Measurements from ENCODE around the gene GRM5.

Gene GRM5

DNA sequence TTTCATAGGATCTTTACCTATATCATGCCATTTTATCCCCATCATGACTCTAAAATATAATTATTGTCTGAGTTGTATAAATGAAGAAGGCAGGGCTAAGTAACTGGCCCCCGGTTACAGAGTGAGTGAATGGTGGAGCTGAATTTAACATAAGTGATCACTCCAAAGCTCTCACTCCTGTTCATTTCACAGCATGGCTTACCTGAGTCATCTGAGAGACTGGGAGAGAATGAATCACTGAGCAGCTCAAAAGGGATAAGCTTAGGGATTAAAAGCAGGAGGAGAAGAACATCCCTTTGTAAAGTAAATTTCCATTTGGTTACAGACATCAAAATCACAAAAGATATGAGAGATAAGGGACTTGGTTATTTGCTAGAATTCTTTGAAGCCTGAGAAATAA is 434.3 kb downstream of the GRM5 start:
- TF ChIP-seq, protein P1, sequence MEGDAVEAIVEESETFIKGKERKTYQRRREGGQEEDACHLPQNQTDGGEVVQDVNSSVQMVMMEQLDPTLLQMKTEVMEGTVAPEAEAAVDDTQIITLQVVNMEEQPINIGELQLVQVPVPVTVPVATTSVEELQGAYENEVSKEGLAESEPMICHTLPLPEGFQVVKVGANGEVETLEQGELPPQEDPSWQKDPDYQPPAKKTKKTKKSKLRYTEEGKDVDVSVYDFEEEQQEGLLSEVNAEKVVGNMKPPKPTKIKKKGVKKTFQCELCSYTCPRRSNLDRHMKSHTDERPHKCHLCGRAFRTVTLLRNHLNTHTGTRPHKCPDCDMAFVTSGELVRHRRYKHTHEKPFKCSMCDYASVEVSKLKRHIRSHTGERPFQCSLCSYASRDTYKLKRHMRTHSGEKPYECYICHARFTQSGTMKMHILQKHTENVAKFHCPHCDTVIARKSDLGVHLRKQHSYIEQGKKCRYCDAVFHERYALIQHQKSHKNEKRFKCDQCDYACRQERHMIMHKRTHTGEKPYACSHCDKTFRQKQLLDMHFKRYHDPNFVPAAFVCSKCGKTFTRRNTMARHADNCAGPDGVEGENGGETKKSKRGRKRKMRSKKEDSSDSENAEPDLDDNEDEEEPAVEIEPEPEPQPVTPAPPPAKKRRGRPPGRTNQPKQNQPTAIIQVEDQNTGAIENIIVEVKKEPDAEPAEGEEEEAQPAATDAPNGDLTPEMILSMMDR (IDR thresholded peaks at IDR 0.05): no peak
- TF ChIP-seq ZFX (IDR thresholded peaks at IDR 0.05; ENCODE audit: borderline replicate concordance): no peak

DNA sequence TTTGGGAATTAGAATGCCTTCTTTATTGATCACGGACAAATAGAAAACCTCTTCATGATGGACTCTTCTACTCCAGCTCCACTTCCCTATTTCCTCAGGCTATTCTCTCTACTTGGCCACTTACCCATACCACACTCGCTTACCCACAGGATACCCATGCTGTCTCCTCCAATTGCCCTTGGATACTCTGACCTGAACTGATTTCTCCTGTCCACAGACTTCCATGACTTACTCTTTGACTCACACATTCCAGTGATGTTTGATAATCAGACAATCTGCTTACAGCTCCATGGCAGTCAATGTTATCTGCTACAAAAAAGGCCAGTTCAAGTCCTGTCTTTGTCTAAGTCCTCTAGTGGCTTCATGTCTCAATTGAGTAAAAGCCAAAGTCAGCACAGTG is 436.3 kb downstream of the GRM5 start:
- no peak for TF ChIP-seq ZFX (IDR thresholded peaks at IDR 0.05; ENCODE audit: borderline replicate concordance)
- TF ChIP-seq, protein P1 (IDR thresholded peaks at IDR 0.05): no peak
- H3K27ac ChIP-seq: no peak overlapping the region

More for the DNA sequence above, 434.3 kb downstream of the GRM5 start:
- H3K27ac ChIP-seq: no peak overlapping the region

DNA sequence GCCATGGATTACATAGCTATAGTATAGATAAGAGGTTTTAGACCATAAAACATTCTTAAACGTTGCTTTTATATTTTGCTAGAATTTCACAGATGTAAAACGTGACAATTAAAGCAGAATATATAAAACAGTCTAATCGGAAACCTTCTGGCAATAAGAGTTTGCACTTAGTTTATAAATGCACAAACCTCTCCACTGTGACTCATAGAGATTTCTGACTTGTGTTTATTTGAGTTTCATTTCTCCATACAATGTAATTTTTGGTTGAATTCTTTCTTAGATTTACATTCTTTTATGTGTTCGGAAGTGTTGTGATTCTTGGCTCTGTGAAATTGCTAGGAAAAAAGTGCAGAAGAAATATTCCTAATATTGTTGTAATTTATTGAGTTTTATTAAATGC is 439.6 kb downstream of the GRM5 start:
- H3K27ac ChIP-seq: no peak overlapping the region
- TF ChIP-seq, protein P1 (IDR thresholded peaks at IDR 0.05): no peak
- no peak for TF ChIP-seq ZFX (IDR thresholded peaks at IDR 0.05; ENCODE audit: borderline replicate concordance)

DNA sequence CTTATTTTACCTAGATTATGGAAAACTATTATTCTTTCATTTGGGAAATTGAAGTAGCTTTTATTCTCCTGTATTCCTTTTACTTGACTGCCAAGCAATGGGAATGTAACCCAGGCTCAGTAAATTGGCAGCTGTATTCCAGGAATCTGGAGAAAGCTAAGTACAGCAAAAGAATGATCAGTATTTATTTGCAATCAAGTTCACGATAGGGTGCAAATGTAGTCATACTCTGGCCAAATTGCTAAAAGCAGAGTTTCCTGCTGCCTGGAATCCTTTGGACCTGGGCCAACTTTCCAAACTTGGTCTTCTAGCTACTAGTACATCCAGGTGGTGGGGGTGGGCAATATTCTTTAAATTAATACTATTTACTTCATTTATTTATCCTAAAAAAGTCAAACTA is 442.3 kb downstream of the GRM5 start:
- no peak for TF ChIP-seq ZFX (IDR thresholded peaks at IDR 0.05; ENCODE audit: borderline replicate concordance)
- TF ChIP-seq, protein P1 (IDR thresholded peaks at IDR 0.05): no peak
- no peak overlapping the region for H3K27ac ChIP-seq

DNA sequence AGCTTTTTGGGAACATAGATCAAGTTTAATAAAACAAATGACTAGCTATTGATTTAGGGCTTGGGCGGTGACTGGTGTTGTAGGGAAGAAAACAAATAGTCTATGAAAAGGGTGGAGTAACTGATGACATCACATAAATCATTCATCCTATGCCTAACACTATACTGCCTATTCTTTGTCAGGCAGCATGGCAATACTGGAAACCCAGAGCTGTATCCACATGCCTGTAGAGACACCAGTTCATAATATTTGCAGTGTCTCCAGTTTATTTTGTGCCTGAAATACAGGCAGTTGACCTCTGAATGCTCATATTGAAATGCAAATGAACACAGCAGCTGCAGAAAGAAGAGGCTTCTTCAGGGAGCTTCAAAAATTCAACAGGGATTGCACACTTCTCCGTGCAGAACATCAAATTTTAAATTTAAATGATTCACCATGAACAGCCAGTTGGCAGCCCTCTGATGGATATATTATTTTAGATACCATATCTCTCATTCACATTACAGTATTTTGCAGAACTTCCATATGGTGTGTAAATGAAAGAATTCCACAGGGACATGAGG is 445.1 kb downstream of the GRM5 start:
- TF ChIP-seq ZFX (IDR thresholded peaks at IDR 0.05; ENCODE audit: borderline replicate concordance): no peak
- TF ChIP-seq, protein P1 (IDR thresholded peaks at IDR 0.05): no peak

DNA sequence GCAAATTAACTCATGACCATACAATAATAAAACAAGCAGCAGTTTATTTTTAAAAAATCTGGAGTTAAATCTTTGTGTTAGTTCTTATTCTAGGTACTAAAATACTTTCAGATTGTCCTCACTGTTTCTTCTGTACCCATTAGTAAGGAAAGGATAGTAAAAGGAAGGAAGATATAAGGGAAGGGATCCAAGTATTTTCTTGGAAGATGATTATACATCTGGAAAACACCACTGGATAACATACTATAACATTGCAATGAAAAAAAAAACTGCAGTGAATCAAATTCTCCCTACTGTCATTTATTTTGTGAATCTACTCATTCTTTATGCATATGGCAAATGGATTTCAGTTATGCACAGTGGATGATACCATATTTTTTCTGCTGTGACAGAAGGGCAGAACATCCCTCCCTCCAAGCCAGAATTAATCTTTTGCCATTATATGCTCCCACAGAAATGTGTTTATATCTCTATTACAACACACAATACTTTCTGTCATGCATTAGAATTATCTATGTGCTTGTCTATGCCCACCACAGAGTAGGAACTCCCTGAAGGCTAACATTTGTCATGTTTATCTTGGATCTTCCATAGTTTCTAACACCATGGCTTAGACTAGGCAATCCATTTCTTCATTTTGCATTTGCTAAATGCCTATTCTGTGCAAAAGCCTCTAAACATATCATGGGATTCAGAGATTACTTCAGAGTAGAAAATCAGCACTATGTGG is 446.0 kb downstream of the GRM5 start:
- H3K27ac ChIP-seq: no peak overlapping the region
- no peak for TF ChIP-seq ZFX (IDR thresholded peaks at IDR 0.05; ENCODE audit: borderline replicate concordance)
- TF ChIP-seq, protein P1 (IDR thresholded peaks at IDR 0.05): no peak

More for the DNA sequence above, 445.1 kb downstream of the GRM5 start:
- no peak overlapping the region for H3K27ac ChIP-seq

DNA sequence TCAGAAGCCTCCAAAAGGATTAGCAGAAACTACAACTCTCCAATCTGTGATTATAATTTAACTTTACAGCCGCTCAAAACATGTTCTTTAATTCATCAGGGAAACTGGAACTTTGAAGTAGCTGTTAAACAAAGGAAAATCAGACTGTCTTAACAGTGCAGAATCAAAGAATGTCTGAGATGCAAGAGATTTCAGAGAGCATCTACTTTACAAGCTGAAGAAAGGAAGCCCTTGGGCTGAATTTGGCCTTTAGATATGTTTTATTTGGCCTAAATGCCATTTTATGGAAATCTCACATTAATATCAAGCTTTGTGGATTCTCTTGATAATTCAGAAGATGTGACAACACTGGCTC is 446.7 kb downstream of the GRM5 start:
- no peak for TF ChIP-seq ZFX (IDR thresholded peaks at IDR 0.05; ENCODE audit: borderline replicate concordance)
- TF ChIP-seq, protein P1 (IDR thresholded peaks at IDR 0.05): no peak
- H3K27ac ChIP-seq: no peak overlapping the region
